ENCODE measurements around the gene GRK1.

- no peak for TF ChIP-seq CTCF (conservative IDR thresholded peaks at IDR 0.05; ENCODE audit: low read length)
- no peak for TF ChIP-seq EZH2phosphoT487 (IDR thresholded peaks at IDR 0.05; ENCODE audit: borderline replicate concordance, low read depth, low read length)
These were observed 20.1 kb upstream of the GRK1 start for GRCh38 chr13:113646921-113647340.
